ENCODE results near the gene THAP10.

DNA sequence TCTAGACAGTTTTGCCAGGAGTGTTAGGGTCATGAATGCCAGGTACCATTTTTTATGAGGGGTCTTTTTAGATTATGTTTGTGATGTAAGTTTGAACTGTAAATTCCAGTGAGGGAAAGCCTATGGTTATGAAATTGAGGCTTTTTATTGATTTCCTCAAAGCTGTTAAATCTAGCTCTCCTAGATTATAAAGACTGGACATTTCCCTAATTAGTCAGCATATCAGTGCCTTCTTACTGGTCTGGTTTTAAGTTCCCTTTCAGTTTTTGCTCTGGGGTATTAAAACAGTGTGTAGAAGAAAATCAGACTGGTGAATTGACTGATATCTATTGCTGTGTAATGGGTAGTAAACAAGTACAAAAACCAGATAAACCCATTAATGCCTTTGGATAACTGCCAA, 39.6 kb upstream of the THAP10 start:
- TF ChIP-seq CTCF (IDR thresholded peaks at IDR 0.05) = no peak
- no peak for TF ChIP-seq POLR2A (IDR thresholded peaks at IDR 0.05)

All from heart left ventricle (tissue), 13 donors.